HEK293T (cell line): Measurements from ENCODE around the gene ABCF3.

Experiments
- CTBP1 ChIP-seq: fragments of 450-650 bp; IDR thresholded peaks from 2 replicates; pipeline ENCODE4 v1.6.1; 2016; ENCODE audit warnings: borderline replicate concordance
- ELF4 ChIP-seq: fragments of 450-650 bp; IDR thresholded peaks from 2 replicates; pipeline ENCODE4 v1.6.1; 2017; ENCODE audit warnings: antibody characterized with exemption
- FOXK2 ChIP-seq: fragments of 450-650 bp; IDR thresholded peaks from 2 replicates; pipeline ENCODE4 v1.6.1; 2016; ENCODE audit warnings: mild to moderate bottlenecking
- HDGF ChIP-seq: fragments of 450-650 bp; IDR thresholded peaks from 2 replicates; pipeline ENCODE4 v1.6.1; 2017; ENCODE audit warnings: antibody characterized with exemption, borderline replicate concordance
- L3MBTL2 ChIP-seq: fragments of 450-650 bp; conservative IDR thresholded peaks from 2 replicates; pipeline ENCODE4 v1.6.1; 2016; ENCODE audit warnings: mild to moderate bottlenecking
- LEF1 ChIP-seq: fragments of 450-650 bp; IDR thresholded peaks from 2 replicates; pipeline ENCODE4 v1.6.1; 2017; ENCODE audit warnings: mild to moderate bottlenecking, borderline replicate concordance
- NFRKB ChIP-seq: fragments of 450-650 bp; IDR thresholded peaks from 2 replicates; pipeline ENCODE4 v1.6.1; 2016; ENCODE audit warnings: mild to moderate bottlenecking, moderate library complexity
- SP1 ChIP-seq: fragments of 450-650 bp; IDR thresholded peaks from 2 replicates; pipeline ENCODE4 v1.6.1; 2017
- SUZ12 ChIP-seq: fragments of 450-650 bp; IDR thresholded peaks from 2 replicates; pipeline ENCODE4 v1.6.1; 2016; ENCODE audit warnings: mild to moderate bottlenecking
- TARDBP ChIP-seq: fragments of 450-650 bp; IDR thresholded peaks from 2 replicates; pipeline ENCODE4 v1.6.1; 2016
- ZNF384 ChIP-seq: fragments of 450-650 bp; IDR thresholded peaks from 2 replicates; pipeline ENCODE4 v1.6.1; 2016

- TF ChIP-seq HDGF = no peak
- no peak for TF ChIP-seq NFRKB
- TF ChIP-seq LEF1 = no peak
- TF ChIP-seq SP1 = no peak
- TF ChIP-seq FOXK2 = no peak
- no peak for TF ChIP-seq ZNF384
- no peak for TF ChIP-seq TARDBP
- no peak for TF ChIP-seq ELF4
- no peak for TF ChIP-seq SUZ12
- no peak for TF ChIP-seq L3MBTL2
- no peak for TF ChIP-seq CTBP1
These were observed 17.5 kb upstream of the ABCF3 start for GRCh38 chr3:184168363-184169120.
